Esophagus squamous epithelium (tissue), 4 donors: ENCODE measurements around the gene MLLT1.

Source experiments
- POLR2A ChIP-seq, 4 donors: fragments of 450-650 bp; IDR thresholded peaks; one replicate each; pipeline ENCODE4 v1.6.1; 2017; ENCODE audit warnings: antibody characterized with exemption in 4 of 4, mild to moderate bottlenecking in 4 of 4, moderate library complexity in 3 of 4
- TF ChIP-seq, protein P1 (sequence below), 6 experiments: fragments of 450-650 bp in 4 of 6; fragments of 200-600 bp in 2 of 6; sonication (generic) in 2 of 6; IDR thresholded peaks; one replicate each; pipeline ENCODE4 v1.5.1; 2016 to 2019; ENCODE audit warnings: antibody characterized with exemption in 6 of 6, mild to moderate bottlenecking in 4 of 6, moderate library complexity in 4 of 6

DNA sequence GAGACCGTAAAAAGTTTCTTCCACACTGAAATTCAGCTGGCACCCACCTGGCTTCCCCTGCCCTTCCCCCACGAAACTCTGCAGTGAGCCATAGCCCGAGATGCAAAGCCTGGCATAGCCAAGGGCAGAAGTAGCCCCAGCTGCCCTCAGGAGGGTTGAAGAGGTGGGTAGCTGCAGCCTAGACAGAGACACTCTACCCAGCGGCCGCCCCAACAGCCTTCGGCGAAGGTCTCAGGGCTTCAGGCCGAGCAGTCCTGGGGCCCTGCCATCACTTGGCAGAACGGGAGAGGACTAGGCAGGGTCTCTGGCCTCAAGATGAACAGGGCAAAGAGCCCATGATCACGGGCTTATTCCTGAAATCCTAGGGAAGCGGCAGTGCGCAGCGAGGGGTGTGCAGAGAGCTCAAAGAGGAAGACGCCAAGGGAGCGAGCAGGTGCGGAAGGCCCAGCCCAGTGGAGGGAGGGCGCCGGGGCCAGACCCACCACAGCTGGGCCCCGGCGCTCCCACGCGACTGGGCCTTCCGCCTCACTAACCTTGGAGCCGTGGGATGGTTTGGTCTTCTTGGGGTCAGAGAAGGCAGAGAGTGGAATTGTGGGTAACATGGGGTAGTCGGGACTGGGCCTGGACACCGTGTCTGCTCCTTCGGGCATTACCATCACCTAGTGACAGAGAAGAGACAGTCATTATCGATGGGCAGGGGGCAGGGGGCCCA is 53.2 kb downstream of the MLLT1 start:
- no peak for TF ChIP-seq POLR2A (IDR thresholded peaks at IDR 0.05)
- TF ChIP-seq, protein P1, sequence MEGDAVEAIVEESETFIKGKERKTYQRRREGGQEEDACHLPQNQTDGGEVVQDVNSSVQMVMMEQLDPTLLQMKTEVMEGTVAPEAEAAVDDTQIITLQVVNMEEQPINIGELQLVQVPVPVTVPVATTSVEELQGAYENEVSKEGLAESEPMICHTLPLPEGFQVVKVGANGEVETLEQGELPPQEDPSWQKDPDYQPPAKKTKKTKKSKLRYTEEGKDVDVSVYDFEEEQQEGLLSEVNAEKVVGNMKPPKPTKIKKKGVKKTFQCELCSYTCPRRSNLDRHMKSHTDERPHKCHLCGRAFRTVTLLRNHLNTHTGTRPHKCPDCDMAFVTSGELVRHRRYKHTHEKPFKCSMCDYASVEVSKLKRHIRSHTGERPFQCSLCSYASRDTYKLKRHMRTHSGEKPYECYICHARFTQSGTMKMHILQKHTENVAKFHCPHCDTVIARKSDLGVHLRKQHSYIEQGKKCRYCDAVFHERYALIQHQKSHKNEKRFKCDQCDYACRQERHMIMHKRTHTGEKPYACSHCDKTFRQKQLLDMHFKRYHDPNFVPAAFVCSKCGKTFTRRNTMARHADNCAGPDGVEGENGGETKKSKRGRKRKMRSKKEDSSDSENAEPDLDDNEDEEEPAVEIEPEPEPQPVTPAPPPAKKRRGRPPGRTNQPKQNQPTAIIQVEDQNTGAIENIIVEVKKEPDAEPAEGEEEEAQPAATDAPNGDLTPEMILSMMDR (IDR thresholded peaks at IDR 0.05): no peak
